HG02970 (cell line): ENCODE data around the gene WFDC10A.
"Not testable (repeated sequence)": the region's sequence is repeated elsewhere in the genome, so short reads cannot be mapped to it uniquely, and the experiment has no call there.

Experiments used
- ATAC-seq: cut with Tn5 transposase; IDR thresholded peaks from one replicate; pipeline ENCODE4 v1.9.1; 2021; ENCODE audit warnings: mild to moderate bottlenecking, moderate library complexity, moderate number of reproducible peaks; ENCODE audit not compliant: unreplicated experiment, low FRiP score

Gene WFDC10A

GRCh38 chr20:45629496-45630100, at the start of gene WFDC10A:
WFDC10A (plus strand) TSS chr20:45629739; CDS start chr20:45629814, 75 bp downstream.
- ATAC-seq = no peak

GRCh38 chr20:45581702-45582101, 47.8 kb upstream of the WFDC10A start:
- ATAC-seq = no peak

- no peak for ATAC-seq
These were observed 46.0 kb upstream of the WFDC10A start for GRCh38 chr20:45583502-45583901.

GRCh38 chr20:45584294-45584693, 45.2 kb upstream of the WFDC10A start:
- ATAC-seq = not testable (repeated sequence)

- not testable (repeated sequence) for ATAC-seq
These were observed 43.6 kb upstream of the WFDC10A start for GRCh38 chr20:45585986-45586385.

- ATAC-seq = no peak
These were observed 40.7 kb upstream of the WFDC10A start for GRCh38 chr20:45588800-45589199.

- no peak for ATAC-seq
These were observed 39.8 kb upstream of the WFDC10A start for GRCh38 chr20:45589725-45590124.

- ATAC-seq = no peak
These were observed 36.9 kb upstream of the WFDC10A start for GRCh38 chr20:45592574-45593189.

- no peak for ATAC-seq
These were observed 36.0 kb upstream of the WFDC10A start for GRCh38 chr20:45593498-45593897.

- ATAC-seq = no peak
These were observed 34.3 kb upstream of the WFDC10A start for GRCh38 chr20:45595235-45595634.

GRCh38 chr20:45607810-45608209, 21.7 kb upstream of the WFDC10A start:
- ATAC-seq = no peak

- ATAC-seq = no peak
These were observed 18.5 kb upstream of the WFDC10A start for GRCh38 chr20:45611054-45611453.

GRCh38 chr20:45612314-45612713, 17.2 kb upstream of the WFDC10A start:
- ATAC-seq = no peak

- ATAC-seq = no peak
These were observed 11.9 kb upstream of the WFDC10A start for GRCh38 chr20:45617591-45617990.

GRCh38 chr20:45621593-45621992, 7.9 kb upstream of the WFDC10A start:
- ATAC-seq = no peak

- no peak for ATAC-seq
These were observed 3.0 kb upstream of the WFDC10A start for GRCh38 chr20:45626540-45626939.

GRCh38 chr20:45630371-45630770, 832 bp downstream of the WFDC10A start:
- no peak for ATAC-seq

GRCh38 chr20:45631184-45631583, 1.6 kb downstream of the WFDC10A start, which contains the start of gene WFDC9:
WFDC9 (minus strand) TSS chr20:45631284; CDS start chr20:45610181, 21,103 bp downstream.
- no peak for ATAC-seq

GRCh38 chr20:45636513-45636912, 7.0 kb downstream of the WFDC10A start:
- ATAC-seq = no peak

- no peak for ATAC-seq
These were observed 10.1 kb downstream of the WFDC10A start for GRCh38 chr20:45639687-45640086.

GRCh38 chr20:45641076-45641475, 11.5 kb downstream of the WFDC10A start:
- not testable (repeated sequence) for ATAC-seq

- not testable (repeated sequence) for ATAC-seq
These were observed 16.3 kb downstream of the WFDC10A start for GRCh38 chr20:45645869-45646268.
